SK-N-SH (cell line): Measurements from ENCODE around the gene RAG2. TPM values are rescaled to one million over a fixed set of nuclear protein-coding genes. Genes with fewer than 3 reads are reported as not detected.

ENCODE experiments used
- CTCF ChIA-PET: fragments of 300-600, 350-600 bp; formaldehyde crosslinking; extraction: SDS; loops from one replicate; lab custom pipeline; 2021; lab: Yijun Ruan, JAX
- POLR2A ChIA-PET: fragments of 350-600 bp; sonication (Branson Sonifier 250); formaldehyde crosslinking; extraction: SDS; loops from one replicate; lab custom pipeline; 2020; ENCODE audit warnings: antibody characterized with exemption, inconsistent platforms; lab: Yijun Ruan, JAX
- DNase-seq: peaks from one replicate; pipeline ENCODE4 v3.0.0; 2012
- H2AFZ ChIP-seq: fragments of 200-600 bp; sonication (generic); 2 replicates; pipeline ENCODE4 v1.8.1; 2016; ENCODE audit warnings: antibody characterized with exemption, mild to moderate bottlenecking, low read depth
- H3F3A ChIP-seq: fragments of 200-600 bp; sonication (generic); replicated peaks from 2 replicates; pipeline ENCODE3; 2016; ENCODE audit warnings: antibody characterized with exemption, mild to moderate bottlenecking; ENCODE audit not compliant: insufficient read depth
- H3K27ac ChIP-seq, 2 experiments: fragments of 200-500 bp in 1 of 2; fragments of 200-600 bp in 1 of 2; sonication (Bioruptor generic) in 1 of 2; sonication (generic), shearing (Covaris generic) in 1 of 2; 2 replicates each; pipeline versions ENCODE4 v1.5.1 to v1.6.1; 2014 to 2016; ENCODE audit warnings: low read depth in 2 of 2, inconsistent platforms in 1 of 2, low read length in 1 of 2, mild to moderate bottlenecking in 1 of 2, mixed read lengths in 1 of 2
- H3K27me3 ChIP-seq: fragments of 200-600 bp; sonication (generic), shearing (Covaris generic); 2 replicates; pipeline ENCODE4 v1.6.1; 2016; ENCODE audit warnings: mixed run types; ENCODE audit not compliant: insufficient read depth
- H3K36me3 ChIP-seq, 2 experiments: fragments of 200-500 bp in 1 of 2; fragments of 200-600 bp in 1 of 2; sonication (Bioruptor generic) in 1 of 2; sonication (generic) in 1 of 2; replicated peaks in 1 of 2; 2 replicates each; pipeline versions ENCODE3 to v1.5.1; 2014 to 2016; ENCODE audit warnings: low read length in 1 of 2, mild to moderate bottlenecking in 1 of 2; ENCODE audit not compliant: insufficient read depth in 2 of 2, control insufficient read depth in 1 of 2
- H3K4me1 ChIP-seq, 2 experiments: fragments of 200-500 bp in 1 of 2; fragments of 200-600 bp in 1 of 2; sonication (Bioruptor generic) in 1 of 2; sonication (generic), shearing (Covaris generic) in 1 of 2; 2 replicates each; pipeline versions ENCODE4 v1.5.1 to v1.6.1; 2014 to 2016; ENCODE audit warnings: low read depth in 1 of 2, low read length in 1 of 2, mixed run types in 1 of 2; ENCODE audit not compliant: insufficient read depth in 2 of 2, control insufficient read depth in 1 of 2
- H3K4me2 ChIP-seq: fragments of 200-600 bp; sonication (generic), shearing (Covaris generic); 2 replicates; pipeline ENCODE4 v1.6.1; 2017; ENCODE audit warnings: mixed run types
- H3K4me3 ChIP-seq, 2 experiments: fragments of 200-500 bp in 1 of 2; fragments of 200-600 bp in 1 of 2; sonication (Bioruptor generic) in 1 of 2; sonication (generic), shearing (Covaris generic) in 1 of 2; 2 replicates each; pipeline versions ENCODE4 v1.5.1 to v1.8.1; 2014 to 2016; ENCODE audit warnings: low read depth in 2 of 2, inconsistent platforms in 1 of 2, low read length in 1 of 2, mild to moderate bottlenecking in 1 of 2, mixed read lengths in 1 of 2, moderate library complexity in 1 of 2
- H3K79me2 ChIP-seq: fragments of 200-600 bp; sonication (generic); 2 replicates; pipeline ENCODE4 v1.8.1; 2017; ENCODE audit warnings: mild to moderate bottlenecking; ENCODE audit not compliant: insufficient read depth
- H3K9ac ChIP-seq: fragments of 200-600 bp; sonication (generic); 2 replicates; pipeline ENCODE4 v1.6.1; 2017; ENCODE audit warnings: mixed run types
- H3K9me2 ChIP-seq: fragments of 200-600 bp; sonication (generic); 2 replicates; pipeline ENCODE4 v1.6.1; 2017; ENCODE audit warnings: mixed run types
- H3K9me3 ChIP-seq: fragments of 200-600 bp; sonication (generic); 2 replicates; pipeline ENCODE4 v1.6.1; 2017; ENCODE audit warnings: mixed run types, mild to moderate bottlenecking, moderate library complexity
- H4K20me1 ChIP-seq: fragments of 200-600 bp; sonication (generic); 2 replicates; pipeline ENCODE4 v1.6.1; 2017; ENCODE audit warnings: mild to moderate bottlenecking, mixed run types; ENCODE audit not compliant: insufficient read depth
- CHD2 ChIP-seq: fragments of 150-350 bp; IDR thresholded peaks from 2 replicates; pipeline ENCODE4 v1.6.1; 2018; ENCODE audit warnings: low read length; ENCODE audit not compliant: partially characterized antibody
- CTCF ChIP-seq: fragments of 200-600 bp; sonication (generic); IDR thresholded peaks from 2 replicates; pipeline ENCODE4 v1.6.1; 2017; ENCODE audit warnings: antibody characterized with exemption, mild to moderate bottlenecking, moderate library complexity
- ELF1 ChIP-seq: IDR thresholded peaks from 2 replicates; pipeline ENCODE4 v1.4.0; 2012
- EP300 ChIP-seq, 2 experiments: IDR thresholded peaks; 2 replicates each; pipeline versions ENCODE4 v1.4.0 to v1.6.1; 2012; ENCODE audit warnings: borderline replicate concordance in 1 of 2, low read depth in 1 of 2, low read length in 1 of 2
- EZH2phosphoT487 ChIP-seq: fragments of 200-600 bp; sonication (generic); IDR thresholded peaks from 2 replicates; pipeline ENCODE4 v1.6.1; 2017; ENCODE audit warnings: low read depth, mixed run types, mild to moderate bottlenecking, antibody characterized with exemption, moderate library complexity, borderline replicate concordance
- FOSL2 ChIP-seq: IDR thresholded peaks from 2 replicates; pipeline ENCODE4 v1.4.0; 2012; ENCODE audit warnings: low read depth, mild to moderate bottlenecking, moderate library complexity, borderline replicate concordance
- FOXJ3 ChIP-seq: sonication (generic); formaldehyde crosslinking; IDR thresholded peaks from 2 replicates; pipeline ENCODE4 v1.5.1; 2020; ENCODE audit warnings: mild to moderate bottlenecking, missing genetic modification reagents
- FOXM1 ChIP-seq: IDR thresholded peaks from 2 replicates; pipeline ENCODE4 v1.4.0; 2012; ENCODE audit warnings: low read depth, mild to moderate bottlenecking
- GABPA ChIP-seq: IDR thresholded peaks from 2 replicates; pipeline ENCODE4 v1.4.0; 2012; ENCODE audit warnings: low read depth, mild to moderate bottlenecking
- MAX ChIP-seq: IDR thresholded peaks from 2 replicates; pipeline ENCODE4 v1.4.0; 2012; ENCODE audit warnings: low read depth
- MEF2A ChIP-seq: IDR thresholded peaks from 2 replicates; pipeline ENCODE4 v1.4.0; 2012; ENCODE audit warnings: low read depth, borderline replicate concordance
- MXI1 ChIP-seq: IDR thresholded peaks from 2 replicates; pipeline ENCODE4 v1.6.1; 2012; ENCODE audit warnings: mild to moderate bottlenecking, low read depth, low read length, improper control_type of control experiment
- NFIC ChIP-seq: IDR thresholded peaks from 2 replicates; pipeline ENCODE4 v1.4.0; 2012; ENCODE audit warnings: borderline replicate concordance
- POLR2AphosphoS5 ChIP-seq: IDR thresholded peaks from 2 replicates; pipeline ENCODE4 v1.6.1; 2012; ENCODE audit warnings: low read depth, low read length
- RAD21 ChIP-seq: IDR thresholded peaks from 2 replicates; pipeline ENCODE4 v1.6.1; 2012; ENCODE audit warnings: mild to moderate bottlenecking, low read length
- RCOR1 ChIP-seq: fragments of 150-350 bp; IDR thresholded peaks from 2 replicates; pipeline ENCODE4 v1.6.1; 2017; ENCODE audit warnings: antibody characterized with exemption, low read length
- RFX5 ChIP-seq: IDR thresholded peaks from 2 replicates; pipeline ENCODE4 v1.6.1; 2012; ENCODE audit warnings: mild to moderate bottlenecking, improper control_type of control experiment, low read length
- RXRA ChIP-seq: IDR thresholded peaks from 2 replicates; pipeline ENCODE4 v1.4.0; 2012; ENCODE audit warnings: low read depth, mild to moderate bottlenecking, borderline replicate concordance
- SIN3A ChIP-seq: IDR thresholded peaks from 2 replicates; pipeline ENCODE4 v1.6.1; 2012; ENCODE audit warnings: low read depth, mild to moderate bottlenecking, low read length, moderate library complexity, borderline replicate concordance
- TAF1 ChIP-seq: IDR thresholded peaks from 2 replicates; pipeline ENCODE4 v1.6.1; 2012; ENCODE audit warnings: low read depth, mild to moderate bottlenecking, low read length, moderate library complexity, borderline replicate concordance
- USF1 ChIP-seq: IDR thresholded peaks from 2 replicates; pipeline ENCODE4 v1.4.0; 2012; ENCODE audit warnings: low read depth, borderline replicate concordance
- YY1 ChIP-seq: IDR thresholded peaks from 2 replicates; pipeline ENCODE4 v1.4.0; 2012; ENCODE audit warnings: low read depth, mild to moderate bottlenecking
- ZBTB33 ChIP-seq: IDR thresholded peaks from 2 replicates; pipeline ENCODE4 v1.4.0; 2012; ENCODE audit warnings: low read depth, borderline replicate concordance
- WGBS: methylation state at CpG from one replicate; pipeline ENCODE4 v1.1.6; 2017; ENCODE audit warnings: low lambda C conversion rate; 5-methylcytosine and 5-hydroxymethylcytosine counted together
- polyA plus RNA-seq, 3 experiments: library from polyadenylated mRNA; depleted of rRNA; stranded (reverse); fragments of >200 nt; gene quantifications; 2 replicates each; pipeline ENCODE4 v1.2.3, GENCODE V29; 2012

The RAG2 gene
- polyA plus RNA-seq, 1 of the 3 experiments (the other 2 are of a cell fraction): 0.15 TPM

- TF ChIP-seq RCOR1 (peak; percentile 83), NFIC (no peak), RXRA (no peak), TAF1 (no peak), FOXJ3 (CRISPR knock-in tag) (peak; percentile 47; the same call in 1 of the 2 replicates), RAD21 (peak; percentile 8; the same call in 1 of the 2 replicates), GABPA (no peak), FOSL2 (no peak), POLR2AphosphoS5 (no peak), FOXM1 (no peak), RFX5 (no peak), ELF1 (no peak), YY1 (no peak)
These were observed 30.8 kb upstream of the RAG2 start (continued) for GRCh38 chr11:36628765-36629244.

- 77% methylated on average over 5 of the region's 5 CpGs for WGBS
- H3K27ac ChIP-seq: peak overlapping the region in 1 of 2 experiments; percentile 99; a peak in 2 of 4 replicates
- ChIA-PET POLR2A (interaction anchor here (1.1 to 2.0 kb wide), 2 partner anchors 9 to 64 kb away, joined by 4 to 16 read pairs; no protein-coding TSS in a partner anchor), CTCF (interaction anchor here (0.9 to 4.6 kb wide), 15 partner anchors 8 to 135 kb away, joined by 3 to 49 read pairs (median 4); no protein-coding TSS in a partner anchor)
- peaks cover 0 to 2% of the 10 kb centered on the region in 2 experiments for H3K36me3 ChIP-seq
- H3K27me3 ChIP-seq: no peaks in the 10 kb centered on the region
- no peaks in the 10 kb centered on the region for H3K9me2 ChIP-seq
- no peak overlapping the region for H3K4me2 ChIP-seq
- no peak overlapping the region for H3K4me3 ChIP-seq
- no peaks in the 10 kb centered on the region for H3F3A ChIP-seq
- no peaks in the 10 kb centered on the region for H3K79me2 ChIP-seq
- no peak overlapping the region for H3K9ac ChIP-seq
- H3K9me3 ChIP-seq: no peaks in the 10 kb centered on the region
- H4K20me1 ChIP-seq: no peaks in the 10 kb centered on the region
- TF ChIP-seq MEF2A (no peak), CHD2 (no peak), ZBTB33 (no peak), MXI1 (no peak), EP300 (IDR thresholded peaks at IDR 0.05; ENCODE audit: borderline replicate concordance in 1 of 2, low read depth in 1 of 2, low read length in 1 of 2) (no peak), FOSL2 (no peak), EZH2phosphoT487 (no peak), NFIC (no peak), USF1 (no peak), CTCF (no peak), MAX (no peak), SIN3A (no peak), RFX5 (no peak), YY1 (no peak)
- no peak for DNase-seq
- peaks cover 0 to 44% of the 10 kb centered on the region in 2 experiments; a peak in 2 of 4 replicates for H3K4me1 ChIP-seq
- H2AFZ ChIP-seq: no peak overlapping the region
These were observed 30.1 kb upstream of the RAG2 start for GRCh38 chr11:36628141-36628540.
